Stimulated activated CD4-positive, alpha-beta T cell treated with anti-CD3 and anti-CD28 coated beads, Interleukin-15, amount 100 ng/mL, for 48 hours (primary cell): ENCODE measurements around the gene CDPF1.
"Not testable (repeated sequence)": the region's sequence is repeated elsewhere in the genome, so short reads cannot be mapped to it uniquely, and the experiment has no call there.

Source experiments
- DNase-seq, 2 donors: peaks; one replicate each; pipeline ENCODE4 v3.0.0-alpha.2; 2020; ENCODE audit warnings: low read depth in 2 of 2

CDPF1 gene

GRCh38 chr22:46281866-46282678 lies 32.0 kb upstream of the CDPF1 start:
- no peak for DNase-seq

- no peak for DNase-seq
These were observed 31.0 kb upstream of the CDPF1 start for GRCh38 chr22:46280999-46281623.

- DNase-seq, result no peak
These were observed 30.1 kb upstream of the CDPF1 start for GRCh38 chr22:46280063-46280817.

GRCh38 chr22:46278656-46279645 lies 28.9 kb upstream of the CDPF1 start:
- DNase-seq, result no peak

- DNase-seq, result no peak
These were observed 26.5 kb upstream of the CDPF1 start for GRCh38 chr22:46276563-46276962.

GRCh38 chr22:46275455-46276122 lies 25.5 kb upstream of the CDPF1 start:
- DNase-seq, result no peak

- DNase-seq, result no peak
These were observed 24.3 kb upstream of the CDPF1 start for GRCh38 chr22:46274381-46274780.

- no peak for DNase-seq
These were observed 23.5 kb upstream of the CDPF1 start for GRCh38 chr22:46273432-46274148.

GRCh38 chr22:46272762-46273431 lies 22.8 kb upstream of the CDPF1 start:
- no peak for DNase-seq

- no peak for DNase-seq
These were observed 22.1 kb upstream of the CDPF1 start for GRCh38 chr22:46272196-46272595.

- no peak for DNase-seq
These were observed 19.5 kb upstream of the CDPF1 start for GRCh38 chr22:46269564-46269963.

- no peak for DNase-seq
These were observed 17.6 kb upstream of the CDPF1 start, which contains the start of gene TTC38 for GRCh38 chr22:46267431-46268279. Gene TTC38 (plus strand): TSS chr22:46268008. CDS start chr22:46268040, 32 bp downstream.

- not testable (repeated sequence) for DNase-seq
These were observed 15.5 kb upstream of the CDPF1 start for GRCh38 chr22:46265627-46266026.

- DNase-seq, result not testable (repeated sequence)
These were observed 14.4 kb upstream of the CDPF1 start for GRCh38 chr22:46264520-46264919.

GRCh38 chr22:46263216-46263590 lies 13.1 kb upstream of the CDPF1 start, which contains the start of gene PKDREJ:
Gene PKDREJ (minus strand): TSS chr22:46263343. CDS start chr22:46263322, 21 bp downstream.
- DNase-seq, result no peak

GRCh38 chr22:46262449-46263215 lies 12.5 kb upstream of the CDPF1 start:
- no peak for DNase-seq

GRCh38 chr22:46260038-46260437 lies 9.9 kb upstream of the CDPF1 start:
- DNase-seq, result no peak

GRCh38 chr22:46259374-46259773 lies 9.3 kb upstream of the CDPF1 start:
- DNase-seq, result no peak
